H9 (cell line): Measurements from ENCODE around the gene RNF141. TPM values are rescaled to one million over a fixed set of nuclear protein-coding genes. Genes with fewer than 3 reads are reported as not detected.

Experiments
- DNase-seq: peaks from one replicate; pipeline ENCODE4 v3.0.0-alpha.2; 2017
- H2AFZ ChIP-seq: one replicate; pipeline ENCODE4 v1.6.1; 2013; ENCODE audit warnings: mild to moderate bottlenecking, low read length, control low read depth, moderate library complexity
- H2AK5ac ChIP-seq: 2 replicates; pipeline ENCODE4 v1.6.1; 2013; ENCODE audit warnings: low read length, control low read depth, mixed read lengths; ENCODE audit not compliant: insufficient read length
- H2BK120ac ChIP-seq: one replicate; pipeline ENCODE4 v1.6.1; 2013; ENCODE audit warnings: low read depth, mild to moderate bottlenecking, low read length, control low read depth, inconsistent platforms; ENCODE audit not compliant: poor library complexity, severe bottlenecking
- H2BK12ac ChIP-seq: 2 replicates; pipeline ENCODE4 v1.6.1; 2013; ENCODE audit warnings: low read length, control low read depth, mixed read lengths, low read depth; ENCODE audit not compliant: insufficient read length
- H2BK15ac ChIP-seq: 2 replicates; pipeline ENCODE4 v1.6.1; 2013; ENCODE audit warnings: low read depth, low read length, control low read depth
- H2BK20ac ChIP-seq: one replicate; pipeline ENCODE4 v1.6.1; 2013; ENCODE audit warnings: low read depth, mild to moderate bottlenecking, low read length, control low read depth, inconsistent platforms; ENCODE audit not compliant: poor library complexity, severe bottlenecking
- H2BK5ac ChIP-seq: 2 replicates; pipeline ENCODE4 v1.6.1; 2013; ENCODE audit warnings: low read length, control low read depth, mixed read lengths; ENCODE audit not compliant: insufficient read length
- H3K14ac ChIP-seq: 2 replicates; pipeline ENCODE4 v1.6.1; 2013; ENCODE audit warnings: low read length, control low read depth; ENCODE audit not compliant: insufficient read depth
- H3K18ac ChIP-seq: 2 replicates; pipeline ENCODE4 v1.6.1; 2013; ENCODE audit warnings: low read depth, mild to moderate bottlenecking, mixed read lengths, low read length, control low read depth; ENCODE audit not compliant: insufficient read length
- H3K23ac ChIP-seq: 2 replicates; pipeline ENCODE4 v1.6.1; 2013; ENCODE audit warnings: low read length, control low read depth, mixed read lengths, low read depth; ENCODE audit not compliant: insufficient read length
- H3K23me2 ChIP-seq: 2 replicates; pipeline ENCODE4 v1.6.1; 2013; ENCODE audit warnings: low read depth, mild to moderate bottlenecking, mixed read lengths, low read length, control low read depth; ENCODE audit not compliant: insufficient read length, poor library complexity, severe bottlenecking
- H3K27ac ChIP-seq: 2 replicates; pipeline ENCODE4 v1.5.1; 2013; ENCODE audit warnings: low read length, control low read depth, mixed read lengths, low read depth; ENCODE audit not compliant: insufficient read length
- H3K27me3 ChIP-seq: 2 replicates; pipeline ENCODE4 v1.6.1; 2013; ENCODE audit warnings: low read length, control low read depth, inconsistent platforms; ENCODE audit not compliant: insufficient read depth
- H3K4ac ChIP-seq: 2 replicates; pipeline ENCODE4 v1.6.1; 2013; ENCODE audit warnings: low read depth, mild to moderate bottlenecking, control low read depth, inconsistent platforms, low read length, moderate library complexity
- H3K4me1 ChIP-seq: 2 replicates; pipeline ENCODE4 v1.6.1; 2013; ENCODE audit warnings: low read length, control low read depth, inconsistent platforms; ENCODE audit not compliant: insufficient read depth
- H3K4me2 ChIP-seq: 2 replicates; pipeline ENCODE4 v1.6.1; 2013; ENCODE audit warnings: low read length, control low read depth, mixed read lengths; ENCODE audit not compliant: insufficient read length, insufficient read depth
- H3K56ac ChIP-seq: 2 replicates; pipeline ENCODE4 v1.6.1; 2013; ENCODE audit warnings: low read depth, mild to moderate bottlenecking, mixed read lengths, low read length, control low read depth; ENCODE audit not compliant: insufficient read length
- H3K79me1 ChIP-seq: 2 replicates; pipeline ENCODE4 v1.6.1; 2013; ENCODE audit warnings: low read depth, mild to moderate bottlenecking, moderate library complexity, low read length, control low read depth, inconsistent platforms; ENCODE audit not compliant: insufficient read depth, poor library complexity, severe bottlenecking
- H3K79me2 ChIP-seq: 2 replicates; pipeline ENCODE4 v1.6.1; 2013; ENCODE audit warnings: low read length, control low read depth, inconsistent platforms; ENCODE audit not compliant: insufficient read depth
- H3K9ac ChIP-seq: 2 replicates; pipeline ENCODE4 v1.6.1; 2013; ENCODE audit warnings: low read length, control low read depth, mixed read lengths; ENCODE audit not compliant: insufficient read length; ENCODE audit errors: extremely low read depth
- H3K9me3 ChIP-seq: one replicate; pipeline ENCODE4 v1.6.1; 2013; ENCODE audit warnings: low read depth, low read length, inconsistent platforms; ENCODE audit not compliant: control insufficient read depth
- H3T11ph ChIP-seq: one replicate; pipeline ENCODE4 v1.6.1; 2013; ENCODE audit warnings: mild to moderate bottlenecking, low read length, control low read depth, inconsistent platforms
- H4K20me1 ChIP-seq: one replicate; pipeline ENCODE4 v1.6.1; 2013; ENCODE audit not compliant: control insufficient read depth, insufficient read length, insufficient read depth
- H4K5ac ChIP-seq: 2 replicates; pipeline ENCODE4 v1.6.1; 2013; ENCODE audit warnings: low read depth, mild to moderate bottlenecking, mixed read lengths, low read length, control low read depth; ENCODE audit not compliant: insufficient read length
- H4K8ac ChIP-seq: replicated peaks from 2 replicates; pipeline ENCODE4 v1.6.1; 2013; ENCODE audit warnings: low read length, control low read depth, mixed read lengths, low read depth; ENCODE audit not compliant: insufficient read length
- H4K91ac ChIP-seq: 2 replicates; pipeline ENCODE4 v1.6.1; 2013; ENCODE audit warnings: low read depth, mild to moderate bottlenecking, moderate library complexity, mixed read lengths, low read length, control low read depth; ENCODE audit not compliant: insufficient read length
- H3K27ac Mint-ChIP-seq, 3 experiments: 2 replicates in 2 of 3; 3 replicates in 1 of 3; pipeline ENCODE4 v1.8.0; 2020 to 2021; ENCODE audit warnings: mixed read lengths in 3 of 3, mild to moderate bottlenecking in 1 of 3, moderate library complexity in 1 of 3
- H3K27me3 Mint-ChIP-seq: 2 replicates; pipeline ENCODE4 v1.8.0; 2021; ENCODE audit warnings: low read depth, mild to moderate bottlenecking, moderate library complexity, mixed read lengths
- H3K36me3 Mint-ChIP-seq, 3 experiments: 2 replicates in 2 of 3; 3 replicates in 1 of 3; pipeline ENCODE4 v1.8.0; 2020 to 2021; ENCODE audit warnings: low read depth in 3 of 3, mixed read lengths in 3 of 3; ENCODE audit not compliant: insufficient read depth in 1 of 3
- H3K4me1 Mint-ChIP-seq, 2 experiments: 2 replicates each; pipeline ENCODE4 v1.8.0; 2020; ENCODE audit warnings: mixed read lengths in 2 of 2
- H3K4me3 Mint-ChIP-seq, 2 experiments: 2 replicates in 1 of 2; 3 replicates in 1 of 2; pipeline ENCODE4 v1.8.0; 2020 to 2021; ENCODE audit warnings: mild to moderate bottlenecking in 2 of 2, mixed read lengths in 2 of 2, moderate library complexity in 1 of 2
- H3K9me3 Mint-ChIP-seq, 2 experiments: 2 replicates in 1 of 2; 3 replicates in 1 of 2; pipeline ENCODE4 v1.8.0; 2020; ENCODE audit warnings: mild to moderate bottlenecking in 2 of 2, mixed read lengths in 2 of 2, moderate library complexity in 1 of 2
- CTCF ChIP-seq: fragments of 200-600 bp; sonication (generic); conservative IDR thresholded peaks from 3 replicates; pipeline ENCODE4 v1.8.0; 2021; ENCODE audit warnings: antibody characterized with exemption, mild to moderate bottlenecking
- WGBS: extraction: QIAGEN DNeasy Blood & Tissue Kit; methylation state at CpG from one replicate; pipeline ENCODE4 v1.1.7; 2013; ENCODE audit warnings: missing lambda C conversion rate, low lambda C conversion rate, mixed read lengths; ENCODE audit not compliant: insufficient read length; ENCODE audit errors: extremely low coverage; 5-methylcytosine and 5-hydroxymethylcytosine counted together
- total RNA-seq: library from RNA; stranded (reverse); gene quantifications from 2 replicates; pipeline ENCODE4 v1.2.1, GENCODE V29; 2021

The RNF141 gene
- total RNA-seq, 1 experiment from 2014 or later: 24.7 TPM

- Histone ChIP-seq H2BK5ac (no peak overlapping the region), H2BK15ac (no peak overlapping the region), H3K79me2 (no peaks in the 10 kb centered on the region), H4K20me1 (no peaks in the 10 kb centered on the region), H3T11ph (no peak overlapping the region), H4K91ac (no peak overlapping the region), H2BK120ac (no peak overlapping the region), H2BK12ac (no peak overlapping the region), H3K27me3 (no peaks in the 10 kb centered on the region), H3K56ac (no peak overlapping the region), H2BK20ac (no peak overlapping the region), H2AFZ (no peak overlapping the region), H3K14ac (no peak overlapping the region), H3K4me1 (no peaks in the 10 kb centered on the region), H3K23me2 (no peaks in the 10 kb centered on the region), H3K23ac (no peak overlapping the region), H4K5ac (no peak overlapping the region), H3K4ac (no peak overlapping the region), H3K18ac (no peak overlapping the region), H3K79me1 (no peaks in the 10 kb centered on the region), H3K4me2 (no peak overlapping the region), H3K9me3 (no peaks in the 10 kb centered on the region), H4K8ac (no peak overlapping the region), H2AK5ac (no peak overlapping the region), H3K9ac (no peak overlapping the region), H3K27ac (no peak overlapping the region)
- WGBS: no CpG with 5 or more reads among the region's 3 CpGs
- Mint-ChIP-seq H3K9me3 (no peaks in the 10 kb centered on the region), H3K27ac (no peak overlapping the region), H3K27me3 (no peaks in the 10 kb centered on the region), H3K4me3 (no peak overlapping the region), H3K36me3 (peaks cover 0 to 4% (median 0%) of the 10 kb centered on the region in 3 experiments; a peak in 1 of 7 replicates), H3K4me1 (peaks cover 5% of the 10 kb centered on the region in 2 experiments; a peak in 2 of 4 replicates)
- TF ChIP-seq CTCF: no peak
- no peak for DNase-seq
These were observed 38.7 kb upstream of the RNF141 start for GRCh38 chr11:10579700-10580099.
